ENCODE data around the gene MAGI2. TPM values are rescaled to one million over a fixed set of nuclear protein-coding genes. Genes with fewer than 3 reads are reported as not detected.
A peak's percentile ranks its signal among the peaks of the same experiment; 100 is the strongest.

The MAGI2 gene
- total RNA-seq, 1 donor, result 18.8 TPM

DNA sequence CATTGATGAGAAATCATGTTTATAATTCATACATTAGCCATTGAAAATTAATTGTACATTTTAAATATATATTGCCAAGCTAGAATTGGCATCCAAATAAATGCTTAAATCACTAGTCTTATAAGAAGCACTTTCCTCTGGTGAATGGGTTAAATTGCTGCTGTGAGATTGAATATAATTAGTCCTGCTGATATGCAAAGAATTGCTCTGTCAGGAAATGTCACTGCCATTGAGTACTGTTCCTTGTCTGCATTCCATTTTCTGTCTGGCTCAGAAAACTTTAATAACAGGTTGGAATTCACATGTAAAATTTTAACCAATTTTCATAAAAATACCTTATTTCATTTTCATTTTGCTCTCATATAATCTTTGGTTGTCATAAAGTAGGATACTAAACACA lies 589.1 kb downstream of the MAGI2 start:
- H2AFZ ChIP-seq (ENCODE audit: low read length), result no peak overlapping the region
- no peaks in the 10 kb centered on the region for H3K4me1 ChIP-seq (ENCODE audit: insufficient read depth, low read length)
- no peaks in the 10 kb centered on the region for H4K20me1 ChIP-seq (ENCODE audit: insufficient read depth, low read length)
- no peaks in the 10 kb centered on the region for H3K27me3 ChIP-seq (ENCODE audit: insufficient read depth, low read length)
- DNase-seq (ENCODE audit: insufficient read length, low spot score, missing footprints), result no peak
- H3K4me2 ChIP-seq (ENCODE audit: insufficient read depth, low read length), result no peak overlapping the region
- H3K36me3 ChIP-seq (ENCODE audit: insufficient read depth, low read length), result no peaks in the 10 kb centered on the region
- H3K79me2 ChIP-seq (ENCODE audit: insufficient read depth, low read length), result no peaks in the 10 kb centered on the region
- H3K9me3 ChIP-seq (ENCODE audit: low read depth, low read length), result no peaks in the 10 kb centered on the region
- TF ChIP-seq, protein P1, sequence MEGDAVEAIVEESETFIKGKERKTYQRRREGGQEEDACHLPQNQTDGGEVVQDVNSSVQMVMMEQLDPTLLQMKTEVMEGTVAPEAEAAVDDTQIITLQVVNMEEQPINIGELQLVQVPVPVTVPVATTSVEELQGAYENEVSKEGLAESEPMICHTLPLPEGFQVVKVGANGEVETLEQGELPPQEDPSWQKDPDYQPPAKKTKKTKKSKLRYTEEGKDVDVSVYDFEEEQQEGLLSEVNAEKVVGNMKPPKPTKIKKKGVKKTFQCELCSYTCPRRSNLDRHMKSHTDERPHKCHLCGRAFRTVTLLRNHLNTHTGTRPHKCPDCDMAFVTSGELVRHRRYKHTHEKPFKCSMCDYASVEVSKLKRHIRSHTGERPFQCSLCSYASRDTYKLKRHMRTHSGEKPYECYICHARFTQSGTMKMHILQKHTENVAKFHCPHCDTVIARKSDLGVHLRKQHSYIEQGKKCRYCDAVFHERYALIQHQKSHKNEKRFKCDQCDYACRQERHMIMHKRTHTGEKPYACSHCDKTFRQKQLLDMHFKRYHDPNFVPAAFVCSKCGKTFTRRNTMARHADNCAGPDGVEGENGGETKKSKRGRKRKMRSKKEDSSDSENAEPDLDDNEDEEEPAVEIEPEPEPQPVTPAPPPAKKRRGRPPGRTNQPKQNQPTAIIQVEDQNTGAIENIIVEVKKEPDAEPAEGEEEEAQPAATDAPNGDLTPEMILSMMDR (IDR thresholded peaks at IDR 0.05; ENCODE audit: extremely low read depth, low read depth, low read length), result no peak
- H3K4me3 ChIP-seq (ENCODE audit: insufficient read depth, low read length), result no peak overlapping the region
- no peak overlapping the region for H3K27ac ChIP-seq (ENCODE audit: low read depth, low read length)

DNA sequence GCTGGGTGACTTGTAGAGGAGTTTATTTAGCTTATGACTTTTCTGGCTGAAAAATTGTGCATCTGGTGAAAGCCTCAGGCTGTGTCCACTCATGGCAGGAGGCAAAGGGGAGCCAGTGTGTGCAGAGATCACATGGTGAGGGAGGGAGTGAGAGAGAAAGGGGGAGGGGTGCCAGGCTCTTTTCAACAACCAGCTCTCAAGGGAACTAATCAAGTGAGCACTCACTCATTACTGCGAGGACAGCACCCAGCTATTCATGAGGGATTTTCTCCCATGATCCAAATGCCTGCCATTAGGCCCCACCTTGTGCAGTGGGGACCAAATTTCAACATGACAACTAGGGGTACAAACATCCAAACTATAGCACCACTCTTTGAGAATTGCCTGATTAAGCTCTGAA lies 590.2 kb downstream of the MAGI2 start:
- no peaks in the 10 kb centered on the region for H3K27me3 ChIP-seq (ENCODE audit: insufficient read depth, low read length)
- H3K4me3 ChIP-seq (ENCODE audit: insufficient read depth, low read length), result no peak overlapping the region
- TF ChIP-seq, protein P1 (IDR thresholded peaks at IDR 0.05; ENCODE audit: extremely low read depth, low read depth, low read length), result no peak
- no peak overlapping the region for H3K4me2 ChIP-seq (ENCODE audit: insufficient read depth, low read length)
- H4K20me1 ChIP-seq (ENCODE audit: insufficient read depth, low read length), result no peaks in the 10 kb centered on the region
- no peaks in the 10 kb centered on the region for H3K79me2 ChIP-seq (ENCODE audit: insufficient read depth, low read length)
- H3K4me1 ChIP-seq (ENCODE audit: insufficient read depth, low read length), result no peaks in the 10 kb centered on the region
- DNase-seq (ENCODE audit: insufficient read length, low spot score, missing footprints), result no peak
- no peaks in the 10 kb centered on the region for H3K36me3 ChIP-seq (ENCODE audit: insufficient read depth, low read length)
- no peak overlapping the region for H2AFZ ChIP-seq (ENCODE audit: low read length)
- no peaks in the 10 kb centered on the region for H3K9me3 ChIP-seq (ENCODE audit: low read depth, low read length)
- no peak overlapping the region for H3K27ac ChIP-seq (ENCODE audit: low read depth, low read length)

DNA sequence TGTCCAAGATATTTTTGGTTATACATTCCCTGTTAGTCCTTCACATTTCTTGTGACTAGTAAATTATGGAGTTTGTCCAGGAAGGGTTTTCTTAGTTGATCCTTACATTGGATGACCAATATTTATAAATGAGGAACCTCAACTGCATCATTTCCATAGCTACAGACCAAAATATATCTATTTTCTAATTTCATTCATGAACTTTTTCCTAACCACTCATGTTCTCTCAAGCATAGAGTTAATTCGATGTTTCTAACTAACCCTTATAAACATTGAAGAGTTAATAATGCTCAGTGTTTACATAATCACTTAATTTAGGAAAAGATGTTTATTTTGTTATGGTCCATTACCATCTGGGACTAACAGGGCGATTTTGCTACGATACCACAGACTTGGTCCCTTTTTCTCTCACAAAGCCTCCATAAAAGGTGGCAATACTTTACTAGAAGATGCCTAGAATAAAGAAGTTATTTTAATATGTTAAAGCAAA lies 591.0 kb downstream of the MAGI2 start:
- peak; percentile 42 for DNase-seq (ENCODE audit: insufficient read length, low spot score, missing footprints)
- no peaks in the 10 kb centered on the region for H3K36me3 ChIP-seq (ENCODE audit: insufficient read depth, low read length)

DNA sequence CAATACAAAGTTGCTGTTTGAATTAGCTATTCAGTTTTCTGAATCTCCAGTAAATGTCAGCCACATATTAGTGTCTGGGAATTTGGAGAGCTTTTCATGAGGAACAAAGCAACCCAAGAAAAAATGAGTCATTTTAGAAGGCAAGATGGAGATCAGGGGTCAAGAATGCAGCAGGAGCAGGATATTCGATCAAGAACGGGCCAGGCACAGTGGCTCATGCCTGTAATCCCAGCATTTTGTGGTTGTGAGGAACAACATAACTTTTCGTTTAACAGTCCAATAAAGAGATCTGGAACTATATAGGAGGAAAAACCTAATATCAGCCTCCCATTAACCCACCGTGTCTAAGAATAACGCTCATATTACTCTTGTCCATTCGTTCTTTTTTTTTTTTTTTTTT lies 600.5 kb downstream of the MAGI2 start:
- H3K4me3 ChIP-seq (ENCODE audit: insufficient read depth, low read length), result no peak overlapping the region
- H2AFZ ChIP-seq (ENCODE audit: low read length), result no peak overlapping the region
- DNase-seq (ENCODE audit: insufficient read length, low spot score, missing footprints), result no peak
- no peaks in the 10 kb centered on the region for H3K4me1 ChIP-seq (ENCODE audit: insufficient read depth, low read length)
- H3K27me3 ChIP-seq (ENCODE audit: insufficient read depth, low read length), result no peaks in the 10 kb centered on the region
- H3K27ac ChIP-seq (ENCODE audit: low read depth, low read length), result no peak overlapping the region
- no peaks in the 10 kb centered on the region for H3K79me2 ChIP-seq (ENCODE audit: insufficient read depth, low read length)
- H3K9me3 ChIP-seq (ENCODE audit: low read depth, low read length), result no peaks in the 10 kb centered on the region
- H3K36me3 ChIP-seq (ENCODE audit: insufficient read depth, low read length), result no peaks in the 10 kb centered on the region
- H3K4me2 ChIP-seq (ENCODE audit: insufficient read depth, low read length), result no peak overlapping the region
- H4K20me1 ChIP-seq (ENCODE audit: insufficient read depth, low read length), result no peaks in the 10 kb centered on the region
- TF ChIP-seq, protein P1 (IDR thresholded peaks at IDR 0.05; ENCODE audit: extremely low read depth, low read depth, low read length), result no peak

More for the DNA sequence above, 591.0 kb downstream of the MAGI2 start:
- H3K4me2 ChIP-seq (ENCODE audit: insufficient read depth, low read length), result no peak overlapping the region
- no peak overlapping the region for H3K27ac ChIP-seq (ENCODE audit: low read depth, low read length)
- no peak overlapping the region for H3K4me3 ChIP-seq (ENCODE audit: insufficient read depth, low read length)
- H3K27me3 ChIP-seq (ENCODE audit: insufficient read depth, low read length), result no peaks in the 10 kb centered on the region
- H2AFZ ChIP-seq (ENCODE audit: low read length), result no peak overlapping the region
- no peaks in the 10 kb centered on the region for H3K9me3 ChIP-seq (ENCODE audit: low read depth, low read length)
- H3K79me2 ChIP-seq (ENCODE audit: insufficient read depth, low read length), result no peaks in the 10 kb centered on the region
- no peaks in the 10 kb centered on the region for H4K20me1 ChIP-seq (ENCODE audit: insufficient read depth, low read length)
- TF ChIP-seq, protein P1 (IDR thresholded peaks at IDR 0.05; ENCODE audit: extremely low read depth, low read depth, low read length), result no peak
- no peaks in the 10 kb centered on the region for H3K4me1 ChIP-seq (ENCODE audit: insufficient read depth, low read length)

Measured in osteoblast (primary cell).